GM12801 (cell line): ENCODE data around the gene DISP1.

Experiments used
- TF ChIP-seq, protein P1 (sequence below): IDR thresholded peaks from one replicate; pipeline ENCODE4 v1.5.1; 2011; ENCODE audit warnings: control low read depth; ENCODE audit not compliant: insufficient read length; ENCODE audit errors: extremely low read depth

The DISP1 gene

DNA sequence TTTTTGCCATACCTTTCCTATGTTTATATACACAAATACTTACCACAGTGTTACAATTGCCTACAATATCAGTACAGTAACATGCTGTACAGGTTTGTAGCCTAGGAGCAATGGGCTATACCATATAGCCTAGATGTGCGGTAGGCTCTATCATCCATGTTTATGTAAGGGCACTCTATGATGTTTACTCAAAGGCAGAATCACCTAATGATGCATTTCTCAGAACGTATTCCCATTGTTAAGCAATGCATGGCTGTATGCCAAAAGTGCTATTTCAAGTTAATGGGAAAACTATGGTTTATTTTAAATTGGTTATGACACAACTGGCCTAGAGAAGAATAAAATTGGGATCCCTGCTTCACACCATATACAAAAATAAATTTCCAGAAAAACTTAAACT, 36.9 kb upstream of the DISP1 start:
- TF ChIP-seq, protein P1, sequence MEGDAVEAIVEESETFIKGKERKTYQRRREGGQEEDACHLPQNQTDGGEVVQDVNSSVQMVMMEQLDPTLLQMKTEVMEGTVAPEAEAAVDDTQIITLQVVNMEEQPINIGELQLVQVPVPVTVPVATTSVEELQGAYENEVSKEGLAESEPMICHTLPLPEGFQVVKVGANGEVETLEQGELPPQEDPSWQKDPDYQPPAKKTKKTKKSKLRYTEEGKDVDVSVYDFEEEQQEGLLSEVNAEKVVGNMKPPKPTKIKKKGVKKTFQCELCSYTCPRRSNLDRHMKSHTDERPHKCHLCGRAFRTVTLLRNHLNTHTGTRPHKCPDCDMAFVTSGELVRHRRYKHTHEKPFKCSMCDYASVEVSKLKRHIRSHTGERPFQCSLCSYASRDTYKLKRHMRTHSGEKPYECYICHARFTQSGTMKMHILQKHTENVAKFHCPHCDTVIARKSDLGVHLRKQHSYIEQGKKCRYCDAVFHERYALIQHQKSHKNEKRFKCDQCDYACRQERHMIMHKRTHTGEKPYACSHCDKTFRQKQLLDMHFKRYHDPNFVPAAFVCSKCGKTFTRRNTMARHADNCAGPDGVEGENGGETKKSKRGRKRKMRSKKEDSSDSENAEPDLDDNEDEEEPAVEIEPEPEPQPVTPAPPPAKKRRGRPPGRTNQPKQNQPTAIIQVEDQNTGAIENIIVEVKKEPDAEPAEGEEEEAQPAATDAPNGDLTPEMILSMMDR: no peak

DNA sequence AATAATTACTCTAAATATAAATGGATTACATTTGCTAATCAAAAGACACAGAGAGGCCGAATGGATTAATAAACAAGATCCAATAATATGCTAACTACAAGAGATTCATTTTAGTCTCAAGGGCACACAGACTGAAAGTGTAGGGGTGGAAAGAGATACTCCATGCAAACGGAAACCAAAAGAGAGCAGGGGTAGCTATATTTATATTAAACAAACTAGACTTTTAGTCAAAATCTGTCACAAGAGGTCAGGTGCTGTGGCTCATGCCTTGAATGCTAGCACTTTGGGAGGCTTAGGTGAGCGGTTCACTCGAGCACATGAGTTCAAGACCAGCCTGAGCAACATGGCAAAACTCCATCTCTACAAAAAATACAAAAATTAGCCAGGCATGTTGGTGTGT, 33.6 kb upstream of the DISP1 start:
- TF ChIP-seq, protein P1: no peak

DNA sequence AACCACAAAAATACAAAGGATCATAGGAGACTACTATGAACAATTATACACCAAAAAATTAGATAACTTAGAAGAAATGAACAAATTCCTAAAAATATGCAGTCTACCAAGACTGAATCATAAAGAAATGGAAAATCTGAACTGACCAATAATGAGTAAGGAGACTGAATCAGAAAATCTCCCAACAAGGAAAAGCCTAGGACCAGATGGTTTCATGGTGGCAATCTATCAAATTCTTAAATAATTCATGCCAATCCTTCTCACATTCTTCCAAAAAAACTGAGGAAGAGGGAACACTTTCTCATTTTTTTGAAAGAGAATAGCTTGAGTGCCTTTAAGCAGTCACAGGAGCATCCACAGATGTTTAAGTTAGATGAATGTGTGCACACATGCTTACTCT, 31.8 kb upstream of the DISP1 start:
- TF ChIP-seq, protein P1: no peak

DNA sequence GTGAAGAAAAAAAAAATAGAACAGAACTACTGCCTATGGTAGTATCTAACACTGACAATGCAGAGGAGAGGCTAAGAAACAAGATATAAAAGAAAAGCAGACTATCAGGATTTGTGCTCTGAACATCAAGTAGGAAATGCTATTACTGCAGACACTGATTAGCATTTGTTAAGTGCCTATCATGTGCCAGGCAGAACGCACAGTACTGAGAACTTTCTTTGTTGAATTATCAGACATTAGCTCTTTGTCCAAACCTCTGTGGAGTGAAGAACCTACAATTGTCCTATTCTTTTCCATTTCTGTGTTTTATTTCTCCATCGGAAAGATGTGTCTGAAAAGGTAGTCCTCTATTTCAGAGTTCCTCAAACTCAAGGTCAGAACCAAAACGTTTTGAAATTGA, 30.5 kb upstream of the DISP1 start:
- TF ChIP-seq, protein P1: no peak

DNA sequence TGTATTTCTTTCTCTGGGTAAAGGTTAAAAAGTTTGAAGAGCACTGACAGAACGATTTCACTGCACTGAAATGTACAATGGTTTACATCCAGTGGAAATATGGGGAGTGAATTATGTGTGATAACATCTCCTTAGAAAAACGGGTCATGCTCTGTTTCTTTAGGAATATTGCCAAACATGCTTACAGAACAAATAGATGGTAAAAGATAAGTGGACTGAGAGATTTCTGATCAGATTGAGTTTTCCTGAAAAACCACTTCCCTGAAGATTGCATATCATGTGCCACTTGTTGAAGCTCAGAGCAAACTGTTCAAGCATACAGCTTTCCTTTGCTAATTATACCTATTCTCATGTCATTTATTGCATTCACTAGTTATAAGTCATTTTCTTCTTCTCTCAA, 29.9 kb upstream of the DISP1 start:
- TF ChIP-seq, protein P1: no peak

DNA sequence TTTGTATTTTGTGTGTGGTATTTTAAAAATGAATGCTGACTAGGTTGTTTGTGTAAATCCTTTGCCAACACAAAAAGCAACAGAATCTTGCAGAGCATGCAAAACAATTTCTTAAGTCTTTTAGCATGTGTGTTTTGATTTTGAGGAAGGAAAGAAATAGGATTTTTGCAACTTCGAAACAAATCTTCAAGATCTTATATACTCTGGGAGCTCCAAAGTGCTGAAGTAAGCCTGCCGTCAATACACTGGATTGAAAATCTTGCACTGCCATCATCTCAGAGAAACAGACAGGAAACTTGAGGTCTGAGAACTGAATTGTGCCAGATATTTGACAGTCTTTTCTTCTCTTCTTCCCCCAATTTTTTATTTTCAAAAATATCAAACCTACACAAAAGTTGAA, 29.3 kb upstream of the DISP1 start:
- TF ChIP-seq, protein P1: no peak

DNA sequence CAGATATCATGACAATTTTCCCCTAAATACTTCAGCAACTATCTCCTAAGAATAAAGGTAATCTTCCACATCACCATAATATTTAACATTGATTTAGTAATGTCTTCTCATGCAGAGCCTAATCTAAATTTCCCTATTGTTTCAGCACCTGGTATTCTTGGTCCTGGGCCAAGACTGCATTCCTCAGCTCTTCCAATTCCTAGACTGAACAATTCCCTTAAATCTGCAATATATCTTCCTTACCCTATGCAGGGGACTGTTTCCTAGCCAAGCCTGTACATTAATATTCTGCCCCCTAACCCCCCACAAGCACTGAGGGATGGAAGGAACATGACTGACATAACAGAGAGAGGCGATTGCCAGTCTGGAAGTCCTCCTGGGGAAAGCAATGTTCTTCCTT, 28.7 kb upstream of the DISP1 start:
- TF ChIP-seq, protein P1: no peak

DNA sequence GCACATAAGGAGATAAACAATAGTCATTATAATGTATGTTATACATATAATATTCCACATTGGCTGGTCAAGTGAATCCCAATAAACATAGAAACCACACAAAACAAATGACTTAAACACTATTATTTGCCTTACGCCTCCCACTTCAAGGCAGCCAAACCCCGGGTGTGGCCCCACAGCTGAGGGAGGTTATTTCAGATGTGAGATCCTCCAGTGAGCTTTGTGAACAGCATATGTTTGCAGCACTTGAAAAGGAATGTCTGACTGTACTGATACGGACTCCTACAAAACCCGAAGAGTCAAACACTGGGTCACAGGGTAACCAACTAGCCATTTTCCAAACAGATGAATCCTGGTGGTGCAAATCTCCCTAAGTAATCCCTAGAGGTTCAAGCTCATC, 27.1 kb upstream of the DISP1 start:
- TF ChIP-seq, protein P1: no peak
